Adrenal gland (tissue), 12 donors: ENCODE results near the gene ANTXRL. TPM values are rescaled to one million over a fixed set of nuclear protein-coding genes. Genes with fewer than 3 reads are reported as not detected.
A peak's percentile ranks its signal among the peaks of the same experiment; 100 is the strongest.

Experiments
- DNase-seq, 7 donors: peaks; one replicate each; pipeline ENCODE4 v3.0.0-alpha.2; 2019 to 2020
- H3K27ac ChIP-seq, 5 donors: fragments of 200-600 bp; sonication (generic) in 4 of 5; 1 replicate in 3 of 5; 2 replicates in 2 of 5; pipeline versions ENCODE4 v1.5.1 to v1.8.0; 2016 to 2020; ENCODE audit warnings: mild to moderate bottlenecking in 1 of 5
- H3K27me3 ChIP-seq: fragments of 200-600 bp; 2 replicates; pipeline ENCODE4 v1.8.0; 2021
- H3K36me3 ChIP-seq, 2 donors: fragments of 200-600 bp; replicated peaks in 1 of 2; 1 replicate in 1 of 2; 2 replicates in 1 of 2; pipeline versions ENCODE4 v1.5.1 to v1.8.0; 2018 to 2022
- H3K4me1 ChIP-seq, 2 donors: fragments of 200-600 bp; replicated peaks in 1 of 2; 1 replicate in 1 of 2; 2 replicates in 1 of 2; pipeline versions ENCODE4 v1.5.1 to v1.8.0; 2018 to 2021
- H3K4me3 ChIP-seq, 4 donors: fragments of 200-600 bp; sonication (generic) in 3 of 4; one replicate each; pipeline ENCODE4 v1.5.1; 2016 to 2018
- H3K9me3 ChIP-seq, 3 donors: fragments of 200-600 bp; sonication (generic) in 1 of 3; replicated peaks in 1 of 3; 1 replicate in 2 of 3; 2 replicates in 1 of 3; pipeline versions ENCODE4 v1.5.1 to v1.8.0; 2016 to 2021
- POLR2A ChIP-seq, 2 donors: fragments of 450-650 bp; IDR thresholded peaks; one replicate each; pipeline ENCODE4 v1.6.1; 2017; ENCODE audit warnings: antibody characterized with exemption in 2 of 2, mild to moderate bottlenecking in 2 of 2, moderate library complexity in 1 of 2
- WGBS, 4 donors: extraction: QIAGEN DNeasy Blood & Tissue Kit in 2 of 4; methylation state at CpG; one replicate each; pipeline versions ENCODE4 v1.1.5 to v1.1.7; 2013 to 2017; 5-methylcytosine and 5-hydroxymethylcytosine counted together
- intact Hi-C, 2 donors: fragments of 100-400 bp; cut with DNase I; formaldehyde crosslinking; loops; one replicate each; pipeline versions ENCODE4 v1.14.1 to v1.15.0; 2022 to 2023
- polyA plus RNA-seq, 3 donors: library from polyadenylated mRNA; stranded (reverse); fragments of 200-250 nt in 2 of 3; fragments of 350-450 nt in 1 of 3; fragmentation: Illumina TruSeq in 1 of 3; extraction: RNeasy Lipid Tissue Mini Kit (QIAGEN cat#74804) in 1 of 3; gene quantifications; one replicate each; pipeline ENCODE4 v1.2.3, GENCODE V29; 2013 to 2014
- total RNA-seq, 9 donors: library from RNA; depleted of rRNA in 4 of 9; stranded (reverse); fragments of >200 nt in 4 of 9; fragments of 120-200 nt in 1 of 9; fragmentation: NEBNext Ultra II Directional in 1 of 9; extraction: Animal tissue kit (Norgen Biotek cat#: 25700) in 1 of 9; gene quantifications; one replicate each; pipeline versions ENCODE4 v1.1.0 to v1.2.4, GENCODE V29; 2013 to 2023
- TF ChIP-seq, protein P1 (sequence below), 6 experiments: fragments of 450-650 bp in 4 of 6; fragments of 200-600 bp in 2 of 6; sonication (generic) in 1 of 6; IDR thresholded peaks; 1 replicate in 5 of 6; 2 replicates in 1 of 6; pipeline versions ENCODE4 v1.5.1 to v1.8.0; 2016 to 2021; ENCODE audit warnings: antibody characterized with exemption in 6 of 6, mild to moderate bottlenecking in 2 of 6, moderate library complexity in 1 of 6
- donor health status: healthy with polysubstance abuse.
- donor health status: Bipolar disorder and iron deficiency.
- donor health status: DM: yes; HTN: yes; CAD: no.
- donor health status: DM: no; HTN: no; CAD: no.
- donor health status: DM: no; HTN: no; CAD: no.
- donor health status: DM: yes; HTN: yes; CAD: no.

ANTXRL gene
- total and polyA plus RNA-seq, 12 donors = 0.11 to 1.3 (median 0.43) TPM; not detected in 6

DNA sequence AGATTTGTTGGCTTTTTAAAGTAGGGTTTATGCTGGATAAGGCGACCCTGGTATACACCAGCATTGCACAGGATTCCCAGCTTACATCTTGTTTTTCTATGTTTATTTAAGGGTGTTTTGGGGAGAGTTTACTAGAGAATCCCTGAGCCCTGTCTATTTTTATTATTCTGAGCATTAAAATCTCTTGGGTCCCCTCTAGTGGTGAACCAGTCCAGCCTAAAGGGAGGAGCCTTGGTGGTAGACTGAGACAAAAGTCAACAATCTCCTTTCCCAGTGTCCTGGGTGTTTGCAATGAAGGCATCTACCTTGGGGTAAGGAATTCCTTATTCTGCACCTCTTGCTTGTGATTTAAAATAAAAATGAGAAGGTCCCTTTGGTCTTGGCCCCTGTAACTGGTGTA lies 38.2 kb downstream of the ANTXRL start:
- Histone ChIP-seq H3K36me3 (no peaks in the 10 kb centered on the region), H3K27me3 (no peaks in the 10 kb centered on the region), H3K4me1 (no peaks in the 10 kb centered on the region), H3K9me3 (no peaks in the 10 kb centered on the region), H3K4me3 (no peak overlapping the region), H3K27ac (no peak overlapping the region)
- TF ChIP-seq, protein P1, sequence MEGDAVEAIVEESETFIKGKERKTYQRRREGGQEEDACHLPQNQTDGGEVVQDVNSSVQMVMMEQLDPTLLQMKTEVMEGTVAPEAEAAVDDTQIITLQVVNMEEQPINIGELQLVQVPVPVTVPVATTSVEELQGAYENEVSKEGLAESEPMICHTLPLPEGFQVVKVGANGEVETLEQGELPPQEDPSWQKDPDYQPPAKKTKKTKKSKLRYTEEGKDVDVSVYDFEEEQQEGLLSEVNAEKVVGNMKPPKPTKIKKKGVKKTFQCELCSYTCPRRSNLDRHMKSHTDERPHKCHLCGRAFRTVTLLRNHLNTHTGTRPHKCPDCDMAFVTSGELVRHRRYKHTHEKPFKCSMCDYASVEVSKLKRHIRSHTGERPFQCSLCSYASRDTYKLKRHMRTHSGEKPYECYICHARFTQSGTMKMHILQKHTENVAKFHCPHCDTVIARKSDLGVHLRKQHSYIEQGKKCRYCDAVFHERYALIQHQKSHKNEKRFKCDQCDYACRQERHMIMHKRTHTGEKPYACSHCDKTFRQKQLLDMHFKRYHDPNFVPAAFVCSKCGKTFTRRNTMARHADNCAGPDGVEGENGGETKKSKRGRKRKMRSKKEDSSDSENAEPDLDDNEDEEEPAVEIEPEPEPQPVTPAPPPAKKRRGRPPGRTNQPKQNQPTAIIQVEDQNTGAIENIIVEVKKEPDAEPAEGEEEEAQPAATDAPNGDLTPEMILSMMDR (IDR thresholded peaks at IDR 0.05) = peak in 5 of 6 experiments; percentile 12 to 42 (median 29)
- no peak for TF ChIP-seq POLR2A (IDR thresholded peaks at IDR 0.05)
- no peak for DNase-seq
- intact Hi-C loops = no loop called here
- WGBS, 4 donors = 73 to 89% (median 79%) methylated on average over 1 of the region's 1 CpG

DNA sequence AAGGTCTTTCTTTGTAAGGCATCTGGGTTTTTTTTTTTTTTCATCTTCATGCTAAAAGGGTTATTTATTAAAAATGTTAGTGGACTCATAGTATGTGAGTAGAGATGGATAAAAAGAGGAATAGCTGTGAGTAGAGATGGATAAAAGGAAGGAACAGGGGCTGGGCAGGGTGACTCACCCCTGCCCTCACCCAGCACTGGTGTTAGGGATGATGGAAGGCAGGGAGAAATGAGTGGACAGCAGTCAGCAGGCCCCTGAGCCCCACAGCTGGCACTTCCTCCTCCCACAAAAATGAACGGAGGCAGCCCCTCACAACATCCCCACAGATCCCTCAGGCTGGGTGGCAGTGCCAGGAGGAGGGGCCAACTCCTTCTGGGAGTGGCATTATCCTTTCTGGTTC lies 39.3 kb downstream of the ANTXRL start:
- TF ChIP-seq, protein P1 (IDR thresholded peaks at IDR 0.05) = no peak
- TF ChIP-seq POLR2A (IDR thresholded peaks at IDR 0.05) = no peak
- H3K4me3 ChIP-seq = no peak overlapping the region
- 40 to 73% (median 68%) methylated on average over 1 of the region's 1 CpG for WGBS, 4 donors
- intact Hi-C loops = no loop called here
- no peaks in the 10 kb centered on the region for H3K27me3 ChIP-seq
- DNase-seq = no peak
- no peaks in the 10 kb centered on the region for H3K4me1 ChIP-seq
- H3K9me3 ChIP-seq = no peaks in the 10 kb centered on the region
- no peaks in the 10 kb centered on the region for H3K36me3 ChIP-seq
- no peak overlapping the region for H3K27ac ChIP-seq

DNA sequence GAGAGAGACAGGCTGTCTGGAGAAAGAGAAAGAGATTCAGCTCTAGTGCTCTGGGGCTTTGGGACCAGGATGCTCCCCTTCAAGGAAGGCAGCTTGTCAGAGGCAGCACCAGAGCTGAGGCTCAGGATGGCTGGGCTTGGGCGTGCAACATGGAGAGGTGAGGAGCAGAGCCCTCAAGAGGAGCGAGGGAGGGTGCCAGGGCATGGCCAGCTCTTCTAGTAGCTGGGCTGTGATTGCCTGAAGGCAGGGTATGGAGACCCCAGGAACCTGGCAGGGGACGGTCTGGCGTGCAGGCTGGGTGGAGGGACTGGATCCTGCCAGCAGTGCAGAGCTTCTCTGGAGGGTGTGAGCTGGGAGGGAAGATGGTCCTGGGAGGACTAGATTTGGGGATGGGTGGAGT lies 40.2 kb downstream of the ANTXRL start:
- no peaks in the 10 kb centered on the region for H3K9me3 ChIP-seq
- intact Hi-C loops = no loop called here
- H3K36me3 ChIP-seq = no peaks in the 10 kb centered on the region
- H3K27ac ChIP-seq = no peak overlapping the region
- no peak for DNase-seq
- 92 to 100% (median 96%) methylated on average over 4 of the region's 4 CpGs for WGBS, 4 donors
- no peaks in the 10 kb centered on the region for H3K27me3 ChIP-seq
- no peak overlapping the region for H3K4me3 ChIP-seq
- TF ChIP-seq POLR2A (IDR thresholded peaks at IDR 0.05) = no peak
- TF ChIP-seq, protein P1 (IDR thresholded peaks at IDR 0.05) = no peak
- no peaks in the 10 kb centered on the region for H3K4me1 ChIP-seq

DNA sequence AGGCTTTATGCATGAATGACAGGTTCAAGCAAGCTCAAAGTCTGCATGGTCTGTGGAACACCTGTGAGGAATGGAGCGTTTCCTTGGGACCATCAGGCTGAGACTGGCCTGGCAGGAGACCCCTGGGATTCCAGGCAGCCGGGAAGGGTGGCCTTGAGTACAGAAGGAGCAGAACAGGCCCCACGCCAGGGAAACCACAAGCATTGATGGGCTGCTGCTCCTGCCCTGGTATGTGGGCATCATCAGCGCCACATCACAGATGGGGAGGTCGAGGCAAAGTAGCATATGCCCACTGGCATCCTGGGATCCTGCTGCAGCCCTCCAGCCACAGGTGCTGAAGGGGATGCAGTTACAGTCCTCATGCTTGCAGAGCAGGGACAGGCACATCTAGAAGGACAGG lies 40.9 kb downstream of the ANTXRL start:
- WGBS, 4 donors = 73 to 83% (median 80%) methylated on average over 3 to 5 of the region's 5 CpGs
- Histone ChIP-seq H3K9me3 (no peaks in the 10 kb centered on the region), H3K36me3 (no peaks in the 10 kb centered on the region), H3K27me3 (no peaks in the 10 kb centered on the region), H3K27ac (no peak overlapping the region), H3K4me3 (no peak overlapping the region), H3K4me1 (no peaks in the 10 kb centered on the region)
- TF ChIP-seq POLR2A (IDR thresholded peaks at IDR 0.05) = no peak
- TF ChIP-seq, protein P1 (IDR thresholded peaks at IDR 0.05) = no peak
- no peak for DNase-seq
- intact Hi-C loops = no loop called here
